Fibroblast of skin of back (primary cell): ENCODE data around the gene MAP2K3. TPM values are rescaled to one million over a fixed set of nuclear protein-coding genes. Genes with fewer than 3 reads are reported as not detected.

ENCODE experiments used
- DNase-seq: peaks from one replicate; pipeline ENCODE4 v3.0.0-alpha.2; 2013
- polyA plus RNA-seq, 2 experiments: library from polyadenylated mRNA; unstranded; fragments of 120-200 nt; gene quantifications; one replicate each; pipeline ENCODE4 v1.2.1, GENCODE V29; 2013; ENCODE audit not compliant: insufficient read length in 2 of 2

Gene MAP2K3
- 103 TPM for polyA plus RNA-seq (2013, experiment 1 of 2; ENCODE audit: insufficient read length)
- polyA plus RNA-seq (2013, experiment 2 of 2; ENCODE audit: insufficient read length), result 92.3 TPM

DNA sequence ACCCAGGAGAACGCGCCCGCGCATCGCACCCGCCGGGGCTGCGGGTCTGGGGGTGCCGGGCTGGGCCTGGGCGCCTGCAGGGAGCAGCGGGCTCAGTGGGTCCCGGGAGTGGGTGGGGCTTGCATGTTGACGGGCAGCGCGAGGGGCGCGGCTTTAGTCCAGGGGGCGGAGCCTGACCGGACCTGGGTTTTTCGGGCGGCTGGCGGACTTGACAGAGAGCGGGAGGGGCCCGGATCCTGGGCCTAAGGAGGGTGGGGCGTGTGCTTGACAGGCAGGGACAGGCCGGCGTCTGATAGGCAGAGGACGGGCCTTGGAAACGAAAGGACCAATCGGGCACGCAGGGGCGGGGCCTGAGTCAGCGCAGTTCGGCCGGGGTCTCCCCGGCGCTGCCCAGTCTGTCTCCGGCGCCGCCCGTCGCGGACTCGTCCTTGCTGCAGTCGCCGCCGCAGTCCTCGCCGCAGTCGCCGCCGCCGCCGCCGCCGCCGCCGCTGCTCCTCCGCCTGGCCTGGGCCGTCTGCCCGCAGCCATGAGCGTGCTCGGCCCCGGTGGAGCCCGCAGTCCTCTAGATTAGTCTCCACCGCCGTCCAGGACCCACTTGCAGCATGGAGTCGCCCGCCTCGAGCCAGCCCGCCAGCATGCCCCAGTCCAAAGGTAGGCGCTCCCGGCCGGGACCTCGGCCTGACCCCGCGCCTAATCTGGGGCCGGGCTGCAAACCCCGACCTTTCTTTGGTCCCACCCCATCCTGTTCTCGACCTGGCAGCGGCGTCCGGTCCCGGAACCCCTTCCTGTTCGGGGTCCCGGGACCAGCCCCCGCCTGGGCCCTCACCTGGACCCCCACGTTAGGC lies at the start of gene MAP2K3:
TSS of gene MAP2K3 (plus strand) at position 393 of the 845 bp plus-strand sequence. CDS start at position 603, 210 bp downstream.
- DNase-seq, result peak; percentile 99

DNA sequence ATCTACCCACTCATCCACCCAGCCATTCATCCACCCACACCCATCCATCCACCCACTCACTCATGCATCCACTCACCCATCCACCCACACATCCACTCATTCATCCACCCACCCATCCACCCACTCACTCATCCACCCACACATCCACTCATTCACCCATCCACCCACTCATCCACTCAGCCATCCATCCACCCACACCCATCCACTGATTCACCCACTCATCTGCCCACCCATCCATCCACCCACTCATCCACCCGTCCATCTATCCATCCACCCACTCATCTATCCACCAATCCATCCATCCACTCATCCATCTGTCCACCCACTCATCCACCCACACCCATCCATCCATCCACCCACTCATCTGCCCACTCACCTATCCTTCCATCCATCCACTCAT lies 48.6 kb upstream of the MAP2K3 start:
- no peak for DNase-seq

DNA sequence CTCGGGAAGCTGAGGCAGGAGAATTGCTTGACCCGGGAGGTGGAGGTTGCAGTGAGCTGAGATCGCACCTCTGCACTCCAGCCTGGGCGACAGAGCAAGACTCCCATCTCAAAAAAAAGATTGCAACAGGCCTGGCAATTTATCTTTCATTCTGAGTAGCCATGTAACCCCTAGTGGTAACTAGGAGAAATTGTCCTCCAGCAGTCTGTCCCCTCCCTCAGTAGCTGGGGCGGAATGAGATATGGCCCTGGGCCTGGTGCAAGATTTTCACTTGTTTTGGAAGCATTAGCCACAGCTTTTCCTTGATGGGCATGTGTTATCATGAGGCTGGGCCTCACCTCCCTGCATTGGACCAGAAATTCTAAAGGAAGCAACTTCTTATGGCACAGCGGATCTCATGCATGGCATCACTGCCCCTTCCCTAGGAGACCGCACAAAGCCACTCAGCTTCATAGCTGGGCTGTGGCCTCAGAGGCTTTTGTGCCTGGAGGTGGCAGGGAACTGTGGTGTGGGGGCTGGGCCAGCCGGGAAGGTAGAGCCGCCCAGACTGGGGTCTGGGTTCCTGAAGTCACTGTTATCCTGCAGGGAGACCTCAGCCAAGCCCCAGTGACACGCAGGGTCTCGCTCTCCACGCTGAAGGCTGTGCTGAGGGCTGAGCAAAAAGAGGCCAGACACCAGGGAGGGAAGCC lies 44.7 kb upstream of the MAP2K3 start:
- DNase-seq, result peak; percentile 27

DNA sequence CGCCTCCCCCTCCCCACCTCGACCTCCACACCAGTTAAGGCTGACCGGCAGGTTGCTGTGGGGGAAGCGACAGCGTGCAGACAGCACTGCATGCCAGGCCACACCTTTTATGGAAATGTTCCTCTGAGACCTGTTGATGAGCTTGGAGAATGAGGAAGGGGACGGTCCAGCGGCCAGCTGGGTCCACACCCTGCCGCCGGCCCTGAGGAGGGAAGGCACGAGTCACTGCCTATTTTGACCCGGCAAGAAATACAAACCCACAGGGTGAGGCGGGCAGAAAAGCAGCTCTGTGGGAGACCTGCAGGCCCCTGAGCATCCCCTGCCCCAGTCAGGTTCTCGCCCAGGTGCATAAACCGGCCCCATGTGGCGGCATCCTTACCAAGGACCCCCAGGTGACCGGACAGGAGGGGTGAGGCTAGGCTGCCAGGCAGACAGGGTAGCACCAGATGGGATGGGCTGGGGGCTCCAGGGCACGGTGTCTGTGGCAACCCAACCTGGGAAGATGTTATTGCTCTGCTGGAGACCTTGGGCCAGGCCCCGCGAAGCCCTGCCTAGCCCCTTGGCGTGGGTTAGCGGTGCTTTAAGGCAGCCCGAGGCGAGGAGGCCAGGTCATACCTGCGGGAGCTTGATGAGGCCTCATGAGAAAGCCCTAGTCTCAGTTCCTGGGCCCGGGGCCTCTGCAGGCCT lies 44.0 kb upstream of the MAP2K3 start:
- no peak for DNase-seq

DNA sequence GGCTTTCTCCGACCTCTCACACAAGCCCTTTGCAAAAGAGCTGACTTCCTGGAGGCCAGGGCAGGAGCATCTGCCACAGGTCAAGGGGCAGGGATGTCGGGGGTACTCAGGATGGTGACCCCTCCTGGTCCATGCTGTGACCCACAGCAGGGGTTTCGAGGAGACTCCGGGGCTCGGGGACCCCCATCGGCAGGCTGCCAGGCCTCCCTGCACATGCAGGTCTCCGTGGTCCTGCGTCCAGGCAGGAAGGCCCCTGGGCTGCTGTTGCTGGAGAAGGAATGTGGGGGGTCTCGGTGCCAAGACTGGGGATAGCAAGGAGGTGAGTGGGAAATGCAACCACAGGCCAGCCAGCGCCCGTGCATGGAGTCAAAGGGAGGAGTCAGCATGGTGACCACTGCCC lies 42.9 kb upstream of the MAP2K3 start:
- no peak for DNase-seq

DNA sequence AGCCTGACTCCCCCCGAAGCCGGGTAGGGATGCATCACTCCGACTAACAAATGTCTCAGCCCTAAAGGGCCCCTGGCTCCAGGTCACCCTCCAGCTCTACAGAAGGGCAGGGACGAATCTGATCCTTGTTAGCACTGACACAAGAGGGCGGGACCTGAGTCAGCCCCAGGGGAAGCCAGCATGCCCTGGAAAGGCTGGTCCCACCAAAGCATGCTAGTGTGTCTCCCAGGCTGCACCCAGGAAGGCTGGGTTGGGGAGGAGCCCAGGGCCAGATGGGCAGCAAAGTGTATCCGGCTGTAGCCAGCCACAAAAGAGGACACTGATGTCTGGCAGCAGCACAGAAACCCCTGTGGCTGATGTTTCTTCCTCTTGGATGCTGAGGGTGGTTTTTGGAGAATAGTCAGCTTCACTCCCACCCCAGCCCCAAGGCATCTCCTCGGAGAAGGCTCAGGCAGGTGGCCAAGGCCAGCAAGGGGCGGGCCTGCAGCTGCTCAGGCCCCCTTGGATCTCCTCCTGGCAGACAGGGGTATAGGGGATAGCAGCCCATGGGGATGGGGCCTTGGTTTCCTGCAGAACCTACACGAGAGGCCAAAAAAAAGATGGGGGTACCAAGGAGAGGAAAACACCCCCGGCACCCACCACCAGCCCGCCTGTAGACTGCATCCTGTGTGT lies 42.3 kb upstream of the MAP2K3 start:
- DNase-seq, result peak; percentile 30

DNA sequence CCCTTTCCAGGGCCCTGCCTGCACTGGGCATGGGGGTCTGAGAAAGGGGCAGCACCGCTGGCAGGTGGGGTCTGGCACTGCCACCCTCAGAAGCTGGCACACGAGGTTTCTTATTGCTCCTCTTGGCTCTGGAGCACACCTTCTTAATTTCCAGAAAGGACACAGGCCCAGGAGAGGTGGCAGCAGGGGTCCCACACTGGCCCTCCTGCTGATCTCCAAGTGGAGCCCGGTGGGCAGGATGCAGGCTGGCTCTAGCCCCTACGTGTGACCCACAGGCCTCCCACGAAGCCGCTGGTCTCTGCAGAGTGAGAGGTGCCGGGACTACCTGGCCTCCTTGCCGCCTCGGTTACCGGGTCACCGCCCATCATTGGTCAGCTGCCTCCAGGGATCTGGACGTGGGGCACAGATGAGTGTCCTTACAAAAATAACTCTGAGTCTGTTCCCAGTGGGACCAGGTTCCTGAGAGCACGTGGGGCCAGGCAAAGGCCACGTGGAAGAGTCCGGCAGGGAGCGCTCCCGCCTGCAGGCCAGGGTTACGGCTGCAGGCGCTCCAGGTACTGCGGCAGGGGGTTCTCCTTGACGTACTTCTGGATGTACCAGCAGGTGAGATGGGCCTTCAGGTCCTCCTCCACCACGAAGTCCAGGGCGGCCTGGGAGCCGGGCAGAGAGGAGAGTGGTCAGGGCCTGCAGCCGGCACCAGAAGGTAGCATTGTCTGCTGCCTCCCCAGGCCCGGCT lies 41.6 kb upstream of the MAP2K3 start:
- no peak for DNase-seq

DNA sequence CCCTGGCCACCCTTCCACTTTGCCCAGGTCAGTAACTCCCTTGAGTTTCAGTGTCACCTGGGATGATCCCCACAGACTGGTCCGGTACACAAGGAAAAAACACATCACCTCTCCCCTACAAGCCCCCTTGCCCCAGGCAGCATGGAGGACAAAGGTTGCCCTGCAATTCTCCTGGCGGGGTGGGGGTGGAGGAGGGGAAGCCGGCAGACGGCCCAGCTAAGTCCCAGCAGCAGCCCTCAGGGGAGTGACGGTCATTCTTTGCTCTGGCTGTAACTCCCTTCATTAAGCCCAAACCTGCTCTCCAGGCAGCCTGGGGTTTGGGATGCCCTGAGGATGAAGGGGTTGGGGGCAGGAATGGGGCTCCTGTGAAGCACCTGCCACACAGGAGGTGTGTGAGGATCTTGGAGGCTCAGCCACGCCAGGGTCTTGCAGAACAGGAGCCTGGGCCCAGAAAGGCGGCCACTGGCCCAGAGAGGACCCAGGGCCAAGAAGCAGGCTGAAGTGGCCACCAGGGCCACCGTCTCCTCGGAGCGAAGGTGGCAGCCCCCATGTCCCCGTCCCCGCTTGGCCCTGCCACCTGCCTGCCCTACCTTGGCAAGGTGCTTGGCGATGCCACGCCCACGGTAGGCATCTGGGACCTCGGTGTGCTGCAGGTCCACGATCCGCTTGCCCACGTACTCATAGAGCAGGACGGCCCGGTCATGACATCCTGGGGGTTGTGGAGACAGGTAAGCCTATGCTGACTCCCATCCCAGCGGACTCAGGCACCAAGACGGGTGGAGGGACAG lies 40.8 kb upstream of the MAP2K3 start:
- DNase-seq, result no peak

DNA sequence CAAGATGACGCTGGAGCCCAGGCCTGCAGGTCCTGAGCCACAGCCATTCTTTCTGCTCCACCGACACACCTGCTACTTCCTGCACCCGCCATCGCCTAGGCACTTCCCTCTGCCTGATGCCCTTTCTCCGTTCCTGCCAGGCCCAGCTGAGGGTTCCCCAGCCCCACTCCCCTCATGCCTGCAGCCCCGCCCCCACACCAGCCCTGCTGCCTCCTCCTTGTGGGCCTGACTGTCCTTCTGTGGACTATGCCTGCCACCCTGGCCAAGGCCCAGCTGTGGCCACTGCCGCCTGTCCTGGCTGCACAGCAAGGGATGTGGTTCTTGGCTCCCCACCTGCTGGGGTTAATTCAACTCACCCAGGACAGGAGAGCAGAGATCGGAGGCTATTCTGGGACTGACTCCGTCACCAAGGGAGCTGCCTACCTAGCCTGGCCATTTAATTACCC lies 38.8 kb upstream of the MAP2K3 start:
- DNase-seq, result no peak

DNA sequence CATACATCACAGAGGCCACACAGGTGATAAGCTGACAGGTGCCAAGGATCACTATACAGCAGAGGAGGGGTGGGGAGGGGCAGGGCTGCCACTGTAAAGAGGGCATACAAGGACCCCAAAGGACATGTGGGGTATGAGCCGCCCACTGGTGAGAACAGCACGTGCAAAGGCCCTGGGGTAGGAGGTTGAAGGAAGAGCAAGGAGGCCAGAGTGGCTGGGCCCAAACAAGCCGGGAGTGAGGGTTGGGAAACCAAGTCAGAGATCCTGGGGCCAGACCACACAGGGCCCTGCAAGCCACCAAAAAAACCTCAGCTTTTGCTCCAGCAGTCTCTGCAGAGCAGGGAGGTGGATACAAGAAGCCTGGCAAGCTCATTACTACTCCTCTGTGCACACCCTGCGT lies 37.8 kb upstream of the MAP2K3 start:
- no peak for DNase-seq

DNA sequence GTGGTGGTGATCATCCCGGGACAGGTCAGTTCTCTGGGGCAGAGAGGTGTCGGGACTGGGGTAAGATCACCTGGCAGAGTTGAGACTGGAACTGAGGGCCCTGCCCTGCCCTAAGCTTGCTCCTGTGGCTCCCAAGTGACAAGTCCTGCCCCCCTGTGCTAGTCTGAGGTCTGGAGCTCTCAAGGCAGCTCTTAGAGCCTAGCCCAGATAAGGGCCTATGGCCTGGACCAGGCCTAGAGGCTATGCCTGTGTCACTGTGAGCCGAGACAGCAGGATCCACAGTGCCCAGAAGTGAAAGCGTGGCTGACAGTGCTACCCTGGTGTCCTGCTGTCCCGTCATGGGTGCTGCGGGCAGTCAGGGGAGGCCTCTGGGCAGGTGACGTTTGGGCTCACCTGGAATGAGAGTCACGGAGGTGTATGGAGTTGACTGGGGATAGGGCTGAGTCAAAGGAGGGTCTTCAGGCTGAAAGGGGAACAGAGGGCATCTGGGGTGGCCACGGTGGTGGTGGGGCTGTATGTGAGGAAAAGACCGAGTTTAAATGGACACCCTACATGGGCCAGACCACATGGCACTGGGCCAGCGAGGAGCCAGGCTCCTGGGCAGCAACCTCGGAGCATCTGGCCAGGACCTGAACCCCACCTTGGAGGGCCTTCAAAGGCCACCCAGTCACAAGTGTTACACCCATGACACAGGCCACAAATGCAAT lies 36.8 kb upstream of the MAP2K3 start:
- DNase-seq, result no peak

DNA sequence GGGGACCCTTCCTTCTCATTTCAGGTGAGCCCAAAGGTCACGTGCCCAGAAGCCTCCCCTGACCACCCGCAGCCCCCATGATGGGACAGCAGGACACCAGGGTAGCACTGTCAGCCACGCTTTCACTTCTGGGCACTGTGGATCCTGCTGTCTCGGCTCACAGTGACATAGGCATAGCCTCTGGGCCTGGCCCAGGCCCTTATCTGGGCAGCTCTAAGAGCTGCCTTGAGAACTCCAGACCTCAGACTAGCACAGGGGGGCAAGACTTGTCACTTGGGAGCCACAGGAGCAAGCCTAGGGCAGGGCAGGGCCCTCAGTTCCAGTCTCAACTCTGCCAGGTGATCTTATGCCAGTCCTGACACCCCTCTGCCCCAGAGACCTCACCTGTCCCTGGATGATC lies 36.0 kb upstream of the MAP2K3 start:
- no peak for DNase-seq

DNA sequence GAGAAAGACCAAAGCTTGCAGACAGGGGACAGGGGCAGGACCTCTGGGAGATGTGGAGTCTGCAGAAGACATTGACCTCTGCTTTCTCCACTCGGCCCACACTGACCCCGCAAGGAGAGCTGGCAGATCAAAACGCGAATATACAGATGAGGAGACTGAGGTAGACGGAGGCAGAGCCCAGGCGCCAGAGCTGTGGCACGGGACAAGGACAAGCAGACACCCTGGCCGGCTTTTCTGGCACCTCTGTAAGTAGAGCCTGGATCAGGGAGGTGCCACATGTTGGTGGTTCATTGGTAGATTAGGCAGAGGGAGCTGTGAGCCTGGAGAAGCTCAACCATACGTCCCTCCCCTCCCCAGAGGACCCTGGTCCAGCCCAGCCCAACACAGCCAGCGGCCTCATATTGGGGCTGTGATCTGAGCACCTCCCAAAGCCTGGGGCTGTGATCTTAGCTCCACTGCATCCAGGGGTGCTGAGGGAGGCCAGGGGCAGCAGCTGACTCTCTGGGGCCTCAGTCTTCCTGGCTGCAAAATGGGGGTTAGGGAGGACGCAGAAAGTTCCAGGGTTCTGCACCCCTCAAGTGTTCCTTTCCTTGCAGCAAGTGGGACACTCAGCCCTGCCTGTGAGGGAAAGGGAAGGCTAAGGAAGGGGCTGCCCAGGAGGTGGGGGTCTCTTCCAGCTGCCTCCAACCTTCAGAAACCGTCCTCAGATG lies 35.3 kb upstream of the MAP2K3 start:
- no peak for DNase-seq

DNA sequence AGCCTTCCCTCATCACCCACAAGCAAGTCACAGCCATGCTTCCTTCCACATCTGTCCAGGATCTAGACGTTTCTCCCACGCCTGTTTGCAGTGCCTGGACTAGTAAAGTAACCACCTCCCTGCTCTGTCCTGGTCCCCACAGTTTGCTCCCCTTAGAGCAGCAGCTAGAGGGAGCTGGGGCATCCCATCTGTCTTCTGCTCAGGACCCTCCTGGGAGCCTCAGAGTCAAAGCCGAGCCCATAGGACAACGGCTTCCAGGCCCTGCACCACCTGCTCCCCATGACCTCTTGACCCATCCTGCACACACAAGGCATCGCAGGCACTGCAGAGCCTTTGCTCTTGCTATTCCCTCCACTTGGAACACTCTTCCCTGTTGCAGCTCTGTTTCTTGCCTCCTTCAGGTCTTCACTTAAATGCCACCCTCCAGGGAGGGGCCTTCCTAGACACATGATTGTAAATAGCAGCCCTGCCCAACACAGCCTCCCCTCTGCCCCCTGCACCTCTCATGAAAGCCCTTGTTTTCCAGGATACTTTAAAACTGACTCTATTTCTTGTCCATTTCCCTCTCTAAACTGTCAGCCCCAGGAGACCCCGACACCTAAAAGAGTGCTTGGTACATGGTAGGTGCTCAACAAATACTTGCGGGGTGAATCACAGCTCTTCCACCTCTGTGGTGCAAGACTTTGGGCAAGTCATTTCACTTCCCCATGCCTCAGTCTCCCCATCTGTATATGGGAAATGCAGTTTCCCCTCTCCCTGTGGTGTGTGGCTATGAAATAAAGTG lies 34.4 kb upstream of the MAP2K3 start:
- no peak for DNase-seq

DNA sequence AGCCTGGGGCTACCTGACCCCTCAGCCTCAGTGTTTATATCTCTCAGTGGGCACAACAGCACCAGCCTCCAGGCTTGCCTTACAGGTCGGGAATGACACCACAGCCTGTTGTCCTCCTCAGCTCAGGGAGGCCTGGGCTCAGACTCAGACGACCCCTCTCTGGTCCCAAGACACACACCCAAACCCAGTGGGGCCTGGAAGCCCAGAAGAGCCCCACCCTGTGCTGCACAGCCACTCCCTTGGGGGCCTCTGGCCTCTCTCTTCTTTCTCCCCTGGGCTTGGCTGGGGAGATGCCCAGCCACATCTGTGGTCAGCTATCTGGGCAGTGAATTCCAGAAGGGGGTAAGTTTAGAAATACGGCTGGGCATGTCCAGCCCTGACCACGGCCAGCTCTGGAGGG lies 33.7 kb upstream of the MAP2K3 start:
- no peak for DNase-seq

DNA sequence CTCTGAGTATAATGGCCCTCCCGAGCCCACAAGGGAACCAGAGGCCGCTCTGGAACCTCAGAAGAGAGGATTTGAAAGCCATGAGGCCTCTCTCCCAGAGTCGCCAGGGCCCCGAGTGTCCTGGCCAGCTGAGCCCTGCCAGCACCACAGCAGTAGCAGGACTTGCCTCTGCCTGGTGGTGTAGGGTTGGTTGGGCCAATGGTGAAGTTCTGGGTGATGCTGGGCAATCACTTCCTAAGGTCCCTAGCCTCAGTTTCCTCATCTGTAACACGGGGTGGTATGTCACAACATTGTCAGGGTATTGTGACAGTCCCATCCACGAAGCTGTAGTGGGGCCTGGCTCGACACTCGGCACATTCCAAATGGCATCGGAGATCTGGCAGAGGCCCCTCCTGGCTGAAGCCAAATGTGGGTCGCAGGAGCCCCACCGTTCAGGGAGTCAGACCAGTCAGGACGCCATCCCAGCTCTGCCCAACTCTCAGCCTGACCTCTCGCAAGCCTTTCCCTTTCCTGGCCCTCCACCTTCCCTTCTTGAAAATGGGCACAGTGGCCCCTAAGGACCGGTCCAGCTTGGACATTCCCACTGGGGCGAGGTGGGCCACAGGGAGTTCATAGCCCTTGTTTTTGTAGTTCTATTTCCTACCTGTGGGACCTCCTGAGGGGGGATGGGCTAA lies 33.0 kb upstream of the MAP2K3 start:
- DNase-seq, result no peak

DNA sequence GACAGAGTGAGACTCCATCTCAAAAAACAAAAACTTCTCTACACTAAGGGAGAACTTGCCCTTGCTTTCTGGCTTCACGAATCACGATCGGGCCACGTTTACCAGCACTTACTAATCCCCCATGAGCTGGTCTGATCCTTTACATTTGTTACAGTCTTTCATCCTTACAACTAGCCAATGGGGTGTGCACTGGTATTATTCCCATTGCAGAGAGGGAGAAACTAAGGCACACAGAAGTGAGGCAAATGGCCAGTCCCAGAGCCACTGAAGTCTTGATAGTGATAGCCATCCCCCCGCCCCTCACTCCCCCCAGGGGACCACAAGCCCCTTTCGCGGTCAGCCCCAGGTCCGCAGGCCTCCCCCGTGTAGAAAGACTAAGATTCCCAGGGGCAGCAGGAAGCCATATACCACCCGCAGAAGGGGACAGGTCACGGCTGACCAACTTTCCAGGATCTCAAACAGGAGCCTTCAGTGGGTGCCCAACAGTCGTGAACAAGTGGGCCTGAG lies 32.2 kb upstream of the MAP2K3 start:
- no peak for DNase-seq
